ENCODE measurements around the gene ROCK2. TPM values are rescaled to one million over a fixed set of nuclear protein-coding genes. Genes with fewer than 3 reads are reported as not detected.

ROCK2 gene
- total and polyA plus RNA-seq, 2 of the 13 experiments (the other 11 are each of a cell fraction or from before 2014, with no cell fraction given) = 38.1 to 119 TPM

DNA sequence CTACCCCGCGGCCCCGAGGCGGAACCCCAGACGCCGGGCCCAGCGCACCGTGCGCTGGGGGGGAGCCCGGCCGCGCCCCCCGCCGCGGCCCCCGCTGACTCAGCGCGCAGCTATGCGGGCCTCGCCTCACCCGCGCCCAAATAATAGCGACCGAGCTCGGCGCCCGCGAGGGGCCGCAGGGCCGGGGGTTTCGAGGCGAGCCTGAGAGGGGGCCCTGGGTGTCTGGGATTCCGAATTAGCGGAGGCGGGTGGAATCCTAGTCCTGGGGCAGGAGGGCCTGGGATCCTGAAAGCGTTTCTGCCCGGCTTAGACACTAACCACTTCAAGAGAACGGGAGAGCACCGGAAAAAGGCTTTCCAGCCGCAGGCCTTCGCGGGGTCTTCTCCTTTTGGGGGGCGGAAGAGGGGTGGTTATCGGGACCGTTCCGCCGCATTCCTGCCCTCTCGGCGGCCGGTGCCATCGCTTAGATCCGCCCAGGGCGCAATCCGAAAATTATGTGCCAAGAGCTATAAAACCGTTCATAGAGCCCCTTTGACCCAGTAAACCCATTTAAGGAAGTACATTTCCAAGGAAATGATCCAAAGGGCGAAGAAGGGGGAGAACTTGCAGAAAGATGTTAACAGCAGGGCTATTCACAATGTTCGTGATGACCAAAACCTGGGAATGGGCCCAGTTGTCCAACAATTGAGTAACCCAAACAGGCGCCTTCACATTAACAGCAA is 681 bp upstream of the ROCK2 start (continued):
- TF ChIP-seq ZNF782 (CRISPR knock-in tag; IDR thresholded peaks at IDR 0.05; ENCODE audit: borderline replicate concordance) = no peak
- TF ChIP-seq, protein P1, sequence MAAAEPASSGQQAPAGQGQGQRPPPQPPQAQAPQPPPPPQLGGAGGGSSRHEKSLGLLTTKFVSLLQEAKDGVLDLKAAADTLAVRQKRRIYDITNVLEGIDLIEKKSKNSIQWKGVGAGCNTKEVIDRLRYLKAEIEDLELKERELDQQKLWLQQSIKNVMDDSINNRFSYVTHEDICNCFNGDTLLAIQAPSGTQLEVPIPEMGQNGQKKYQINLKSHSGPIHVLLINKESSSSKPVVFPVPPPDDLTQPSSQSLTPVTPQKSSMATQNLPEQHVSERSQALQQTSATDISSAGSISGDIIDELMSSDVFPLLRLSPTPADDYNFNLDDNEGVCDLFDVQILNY (CRISPR knock-in tag; conservative IDR thresholded peaks at IDR 0.05) = 0 out of 2 replicates have a peak, but pooled peaks have one; percentile 7
- peak; percentile 20; the same call in 1 of the 2 replicates for TF ChIP-seq IKZF5 (CRISPR knock-in tag; IDR thresholded peaks at IDR 0.05)
- TF ChIP-seq ZFP36L1 (CRISPR knock-in tag; IDR thresholded peaks at IDR 0.05) = peak; percentile 59; the same call in 1 of the 2 replicates
- TF ChIP-seq ZNF160 (CRISPR knock-in tag; IDR thresholded peaks at IDR 0.05) = no peak
- peak; percentile 64; the same call in 1 of the 2 replicates for TF ChIP-seq SMAD9 (CRISPR knock-in tag; IDR thresholded peaks at IDR 0.05)
- TF ChIP-seq ZNF619 (CRISPR knock-in tag; IDR thresholded peaks at IDR 0.05) = 0 out of 2 replicates have a peak, but pooled peaks have one; percentile 40
- TF ChIP-seq ZNF121 (CRISPR knock-in tag; IDR thresholded peaks at IDR 0.05) = no peak
- TF ChIP-seq ZNF552 (CRISPR knock-in tag; IDR thresholded peaks at IDR 0.05; ENCODE audit: borderline replicate concordance) = peak; percentile 5; the same call in 1 of the 2 replicates
- TF ChIP-seq, protein P2, sequence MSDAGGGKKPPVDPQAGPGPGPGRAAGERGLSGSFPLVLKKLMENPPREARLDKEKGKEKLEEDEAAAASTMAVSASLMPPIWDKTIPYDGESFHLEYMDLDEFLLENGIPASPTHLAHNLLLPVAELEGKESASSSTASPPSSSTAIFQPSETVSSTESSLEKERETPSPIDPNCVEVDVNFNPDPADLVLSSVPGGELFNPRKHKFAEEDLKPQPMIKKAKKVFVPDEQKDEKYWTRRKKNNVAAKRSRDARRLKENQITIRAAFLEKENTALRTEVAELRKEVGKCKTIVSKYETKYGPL (CRISPR knock-in tag; IDR thresholded peaks at IDR 0.05) = peak; percentile 12; the same call in 1 of the 2 replicates
- TF ChIP-seq ZFX (CRISPR knock-in tag; IDR thresholded peaks at IDR 0.05; ENCODE audit: low read depth) = peak; percentile 85
- peak; percentile 29 for TF ChIP-seq HNF1B (CRISPR knock-in tag; IDR thresholded peaks at IDR 0.05)
- TF ChIP-seq PTBP1 (IDR thresholded peaks at IDR 0.05; ENCODE audit: low read depth, low read length, poor library complexity, severe bottlenecking) = peak; percentile 83
- TF ChIP-seq ZNF547 (CRISPR knock-in tag; IDR thresholded peaks at IDR 0.05) = peak; percentile 54
- TF ChIP-seq CCAR2 (optimal IDR thresholded peaks at IDR 0.05; ENCODE audit: low read depth, low read length) = no peak
- peak; percentile 85 for TF ChIP-seq ZBTB10 (CRISPR knock-in tag; IDR thresholded peaks at IDR 0.05; ENCODE audit: borderline replicate concordance)
- TF ChIP-seq ZNF567 (CRISPR knock-in tag; IDR thresholded peaks at IDR 0.05; ENCODE audit: borderline replicate concordance) = peak; percentile 55; the same call in 1 of the 2 replicates
- TF ChIP-seq BORCS8-MEF2B (CRISPR knock-in tag; IDR thresholded peaks at IDR 0.05) = peak; percentile 83
- TF ChIP-seq AHR (CRISPR knock-in tag; IDR thresholded peaks at IDR 0.05) = 0 out of 2 replicates have a peak, but pooled peaks have one; percentile 54
- TF ChIP-seq MTA1 (CRISPR knock-in tag; IDR thresholded peaks at IDR 0.05; ENCODE audit: borderline replicate concordance) = peak; percentile 56; the same call in 1 of the 2 replicates

All from HepG2 (cell line).